RWPE2 (cell line): ENCODE results near the gene LCN6.

Experiments
- ATAC-seq: fragments of 200-7000 bp; cut with Tn5 transposase; 3 replicates; pipeline ENCODE4 v1.9.1; 2021; ENCODE audit warnings: low read depth
- DNase-seq: peaks from one replicate; pipeline ENCODE4 v3.0.0-alpha.2; 2020; ENCODE audit warnings: low spot score
- H3K27ac ChIP-seq: fragments of 450-650 bp; 2 replicates; pipeline ENCODE4 v1.5.1; 2017; ENCODE audit warnings: mild to moderate bottlenecking; ENCODE audit not compliant: poor library complexity, severe bottlenecking
- H3K27me3 ChIP-seq: fragments of 250-450 bp; sonication (Bioruptor Pico); 2 replicates; pipeline ENCODE4 v1.5.1; 2021; ENCODE audit warnings: mild to moderate bottlenecking, moderate library complexity; ENCODE audit not compliant: insufficient read depth, poor library complexity, severe bottlenecking
- H3K36me3 ChIP-seq: fragments of 250-450 bp; sonication (Bioruptor Pico); 2 replicates; pipeline ENCODE4 v1.5.1; 2020; ENCODE audit warnings: low read depth, mild to moderate bottlenecking, moderate library complexity
- H3K4me1 ChIP-seq: fragments of 250-450 bp; sonication (Bioruptor Pico); 2 replicates; pipeline ENCODE4 v1.5.1; 2021; ENCODE audit warnings: mild to moderate bottlenecking, moderate library complexity; ENCODE audit not compliant: insufficient read depth, poor library complexity, severe bottlenecking
- H3K4me3 ChIP-seq: fragments of 250-450 bp; sonication (Bioruptor Pico); 2 replicates; pipeline ENCODE4 v1.5.1; 2021; ENCODE audit warnings: mild to moderate bottlenecking, moderate library complexity; ENCODE audit not compliant: severe bottlenecking
- H3K9me3 ChIP-seq: fragments of 250-450 bp; sonication (Bioruptor Pico); 2 replicates; pipeline ENCODE4 v1.5.1; 2021; ENCODE audit warnings: mild to moderate bottlenecking, moderate library complexity; ENCODE audit not compliant: severe bottlenecking
- TF ChIP-seq, protein P1 (sequence below): fragments of 450-650 bp; IDR thresholded peaks from one replicate; pipeline ENCODE4 v1.5.1; 2017; ENCODE audit warnings: mild to moderate bottlenecking, moderate library complexity; ENCODE audit not compliant: poor library complexity, severe bottlenecking

Gene LCN6

DNA sequence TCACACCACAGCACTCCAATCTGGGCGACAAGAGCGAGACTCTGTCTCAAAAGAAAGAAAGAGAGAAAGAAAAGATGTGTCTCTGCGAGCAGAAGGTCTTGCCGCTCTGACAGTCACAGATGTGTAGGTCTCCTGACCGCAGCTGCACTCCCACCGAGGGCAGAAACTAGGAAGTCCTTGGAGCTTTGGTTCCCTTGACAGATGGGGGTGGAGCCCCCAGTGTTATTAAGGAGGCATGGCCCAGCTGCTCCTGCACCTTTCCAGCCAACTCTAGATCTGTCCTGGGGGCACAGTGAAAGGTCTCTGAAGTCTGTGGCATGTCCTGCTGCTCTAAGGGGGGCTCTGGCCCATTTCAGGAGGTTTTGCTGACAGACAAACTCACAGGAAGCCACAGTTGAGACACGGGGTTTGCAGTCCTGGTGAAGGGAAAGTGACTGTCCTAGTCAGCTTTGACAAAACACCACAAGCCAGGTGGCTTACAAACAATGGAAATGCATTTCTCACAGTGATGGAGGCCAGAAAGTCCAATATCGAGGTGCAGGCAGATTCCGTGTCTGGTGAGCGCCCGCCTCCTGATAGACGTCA lies 45.0 kb downstream of the LCN6 start:
- Histone ChIP-seq H3K4me1 (no peaks in the 10 kb centered on the region), H3K4me3 (no peak overlapping the region), H3K27me3 (peaks cover 7% of the 10 kb centered on the region), H3K27ac (no peak overlapping the region), H3K9me3 (no peaks in the 10 kb centered on the region), H3K36me3 (no peaks in the 10 kb centered on the region)
- ATAC-seq (no peak), DNase-seq (no peak)
- TF ChIP-seq, protein P1, sequence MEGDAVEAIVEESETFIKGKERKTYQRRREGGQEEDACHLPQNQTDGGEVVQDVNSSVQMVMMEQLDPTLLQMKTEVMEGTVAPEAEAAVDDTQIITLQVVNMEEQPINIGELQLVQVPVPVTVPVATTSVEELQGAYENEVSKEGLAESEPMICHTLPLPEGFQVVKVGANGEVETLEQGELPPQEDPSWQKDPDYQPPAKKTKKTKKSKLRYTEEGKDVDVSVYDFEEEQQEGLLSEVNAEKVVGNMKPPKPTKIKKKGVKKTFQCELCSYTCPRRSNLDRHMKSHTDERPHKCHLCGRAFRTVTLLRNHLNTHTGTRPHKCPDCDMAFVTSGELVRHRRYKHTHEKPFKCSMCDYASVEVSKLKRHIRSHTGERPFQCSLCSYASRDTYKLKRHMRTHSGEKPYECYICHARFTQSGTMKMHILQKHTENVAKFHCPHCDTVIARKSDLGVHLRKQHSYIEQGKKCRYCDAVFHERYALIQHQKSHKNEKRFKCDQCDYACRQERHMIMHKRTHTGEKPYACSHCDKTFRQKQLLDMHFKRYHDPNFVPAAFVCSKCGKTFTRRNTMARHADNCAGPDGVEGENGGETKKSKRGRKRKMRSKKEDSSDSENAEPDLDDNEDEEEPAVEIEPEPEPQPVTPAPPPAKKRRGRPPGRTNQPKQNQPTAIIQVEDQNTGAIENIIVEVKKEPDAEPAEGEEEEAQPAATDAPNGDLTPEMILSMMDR, result no peak

DNA sequence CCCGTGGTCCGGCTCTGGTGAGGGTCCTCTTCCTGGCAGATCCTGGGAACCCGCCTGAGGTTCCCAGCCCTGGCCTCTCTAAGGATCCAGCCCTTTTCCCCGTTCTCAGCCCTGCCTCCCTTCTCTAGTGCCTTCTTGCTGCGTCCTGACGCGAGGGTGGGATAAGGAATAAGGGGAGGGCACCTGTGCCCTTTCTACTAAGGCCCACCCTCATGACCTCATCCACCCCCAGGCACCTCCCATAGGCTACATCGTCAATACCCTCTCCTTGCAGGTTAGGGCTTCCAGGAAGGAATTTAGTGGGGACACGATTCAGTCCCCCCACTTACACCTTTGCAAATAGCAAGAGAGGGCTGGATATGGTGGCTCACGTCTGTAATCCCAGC lies 46.7 kb downstream of the LCN6 start:
- Histone ChIP-seq H3K27me3 (peaks cover 7% of the 10 kb centered on the region), H3K4me1 (no peaks in the 10 kb centered on the region), H3K4me3 (no peak overlapping the region), H3K9me3 (no peaks in the 10 kb centered on the region), H3K27ac (no peak overlapping the region), H3K36me3 (no peaks in the 10 kb centered on the region)
- ATAC-seq (no peak), DNase-seq (no peak)
- TF ChIP-seq, protein P1, result no peak

DNA sequence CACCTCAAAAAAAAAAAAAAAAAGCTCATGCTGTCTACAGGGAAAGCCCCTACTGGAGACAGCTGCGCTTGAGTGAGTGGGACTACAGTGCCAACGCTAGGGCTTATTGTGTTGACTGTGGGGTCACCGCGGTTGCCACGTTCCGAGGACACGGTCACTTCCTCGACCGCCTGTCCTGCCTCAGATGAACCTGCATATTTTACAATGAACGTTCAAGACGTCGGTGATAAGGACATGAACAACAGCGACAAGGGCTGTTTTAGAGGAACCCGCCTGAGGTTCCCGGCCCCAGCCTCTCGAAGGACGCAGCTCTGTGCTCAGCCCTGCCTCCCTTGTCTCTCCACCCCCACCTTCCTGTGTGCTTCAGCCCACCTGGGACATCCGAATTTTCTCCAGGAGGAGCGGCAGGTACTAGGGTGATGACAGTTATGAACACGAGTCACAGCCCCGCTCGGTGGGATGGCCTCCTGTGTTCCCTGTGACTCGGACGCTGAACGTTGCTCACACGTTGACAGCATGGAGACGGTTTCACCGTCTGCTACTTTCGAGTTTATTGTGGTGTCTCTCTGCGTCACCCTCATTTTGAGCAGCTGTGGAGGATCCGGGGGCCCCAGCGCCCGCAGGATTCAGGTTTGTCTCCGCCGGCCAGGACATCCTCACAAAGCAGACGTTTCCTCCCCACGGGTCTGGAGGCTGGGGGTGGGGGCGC lies 47.2 kb downstream of the LCN6 start:
- Histone ChIP-seq H3K27ac (no peak overlapping the region), H3K4me1 (no peaks in the 10 kb centered on the region), H3K9me3 (no peaks in the 10 kb centered on the region), H3K36me3 (no peaks in the 10 kb centered on the region), H3K4me3 (no peak overlapping the region), H3K27me3 (peaks cover 7% of the 10 kb centered on the region)
- ATAC-seq (no peak; the same call in 2 of the 3 replicates), DNase-seq (no peak)
- TF ChIP-seq, protein P1, result no peak

DNA sequence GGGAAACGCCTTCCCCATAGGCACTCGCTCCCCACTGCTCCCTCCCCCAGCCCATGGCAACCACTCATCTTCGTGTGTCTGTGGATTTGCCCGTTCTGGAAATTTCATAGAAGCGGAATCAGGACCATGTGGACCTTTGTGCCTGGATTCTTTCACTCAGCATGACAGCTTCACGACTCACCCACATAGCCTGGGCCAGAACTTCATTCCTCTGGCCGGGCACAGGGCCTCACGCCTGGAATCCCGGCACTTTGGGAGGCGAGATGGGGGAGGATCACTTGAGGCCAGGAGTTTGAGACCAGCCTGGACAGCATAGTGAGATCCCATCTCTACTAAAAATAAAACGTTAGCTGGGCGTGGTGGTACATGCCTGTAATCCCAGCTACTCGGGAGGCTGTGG lies 48.0 kb downstream of the LCN6 start:
- DNase-seq, result no peak
- no peaks in the 10 kb centered on the region for H3K9me3 ChIP-seq
- peaks cover 7% of the 10 kb centered on the region for H3K27me3 ChIP-seq
- TF ChIP-seq, protein P1, result no peak
- no peaks in the 10 kb centered on the region for H3K36me3 ChIP-seq
- no peak overlapping the region for H3K4me3 ChIP-seq
- peak; percentile 30; the same call in 1 of the 3 replicates for ATAC-seq
- no peak overlapping the region for H3K27ac ChIP-seq
- no peaks in the 10 kb centered on the region for H3K4me1 ChIP-seq

DNA sequence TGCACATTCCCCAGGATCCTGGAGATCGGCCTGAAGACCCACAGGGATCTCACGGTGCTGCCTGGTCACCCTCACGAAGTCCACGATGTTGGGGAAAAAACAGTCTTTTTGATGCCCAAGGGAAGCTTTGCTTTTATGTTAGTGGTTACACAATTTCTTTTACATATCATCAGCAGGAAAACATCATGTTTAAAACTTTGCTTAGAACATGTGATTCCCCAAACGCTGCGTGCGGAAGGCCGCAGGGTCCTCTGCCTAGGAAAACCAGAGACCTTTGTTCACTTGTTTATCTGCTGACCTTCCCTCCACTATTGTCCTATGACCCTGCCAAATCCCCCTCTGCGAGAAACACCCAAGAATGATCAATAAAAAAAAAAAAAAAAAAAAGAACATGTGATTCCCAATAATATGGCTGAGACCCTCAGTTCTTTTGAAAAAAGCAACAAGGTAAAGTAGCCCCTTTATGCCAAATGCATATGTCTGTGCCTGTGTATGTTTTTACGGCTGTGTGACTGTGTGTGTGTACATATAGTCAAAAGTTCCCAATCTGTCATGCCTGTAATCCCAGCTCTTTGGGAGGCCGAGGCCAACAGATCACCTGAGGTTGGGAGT lies 49.6 kb downstream of the LCN6 start:
- Histone ChIP-seq H3K9me3 (no peaks in the 10 kb centered on the region), H3K4me3 (no peak overlapping the region), H3K27me3 (peaks cover 7% of the 10 kb centered on the region), H3K36me3 (no peaks in the 10 kb centered on the region), H3K27ac (no peak overlapping the region), H3K4me1 (peaks cover 8% of the 10 kb centered on the region)
- DNase-seq (no peak), ATAC-seq (no peak)
- TF ChIP-seq, protein P1, result no peak
